Measurements from ENCODE around the gene FSD1.

- no peak for TF ChIP-seq CTCF (IDR thresholded peaks at IDR 0.05)
- TF ChIP-seq POLR2AphosphoS5 (IDR thresholded peaks at IDR 0.05), result no peak
- no peak for TF ChIP-seq POLR2A (IDR thresholded peaks at IDR 0.05)
Measured at GRCh38 chr19:4360641-4361151, 56.3 kb downstream of the FSD1 start.

Measured in prostate gland (tissue), 2 donors.